HL-60 (cell line): ENCODE results near the gene USP24.
A peak's percentile ranks its signal among the peaks of the same experiment; 100 is the strongest.

Experiments
- DNase-seq, 2 experiments: peaks; one replicate each; pipeline ENCODE4 v3.0.0-alpha.2; 2010 to 2020; ENCODE audit warnings: low read depth in 1 of 2, low spot score in 1 of 2
- H3K27ac ChIP-seq: fragments of 250-450 bp; sonication (Bioruptor Pico); replicated peaks from 2 replicates; pipeline ENCODE4 v1.5.1; 2020; ENCODE audit warnings: mild to moderate bottlenecking, moderate library complexity
- H3K27me3 ChIP-seq: fragments of 250-450 bp; sonication (Bioruptor Pico); 2 replicates; pipeline ENCODE4 v1.5.1; 2021; ENCODE audit warnings: mild to moderate bottlenecking, moderate library complexity; ENCODE audit not compliant: insufficient read depth, poor library complexity, severe bottlenecking
- H3K4me3 ChIP-seq: replicated peaks from 2 replicates; pipeline ENCODE4 v1.5.1; 2011; ENCODE audit warnings: mild to moderate bottlenecking, control low read depth, low read length; ENCODE audit not compliant: insufficient read depth
- CTCF ChIP-seq: IDR thresholded peaks from one replicate; pipeline ENCODE4 v1.5.1; 2011; ENCODE audit warnings: low read length, control low read depth, inconsistent platforms; ENCODE audit not compliant: insufficient read depth
- GABPA ChIP-seq: IDR thresholded peaks from 2 replicates; pipeline ENCODE4 v1.6.1; 2012; ENCODE audit warnings: low read depth
- POLR2AphosphoS5 ChIP-seq: IDR thresholded peaks from 2 replicates; pipeline ENCODE4 v1.6.1; 2012; ENCODE audit warnings: low read depth
- REST ChIP-seq: IDR thresholded peaks from 2 replicates; pipeline ENCODE4 v1.6.1; 2012; ENCODE audit warnings: low read depth; ENCODE audit not compliant: insufficient replicate concordance
- SPI1 ChIP-seq: IDR thresholded peaks from 2 replicates; pipeline ENCODE4 v1.6.1; 2012; ENCODE audit warnings: low read depth, mild to moderate bottlenecking, borderline replicate concordance

USP24 gene

GRCh38 chr1:55217226-55217986 is 2.2 kb upstream of the USP24 start:
- peak; percentile 81 to 89 for DNase-seq
- H3K27me3 ChIP-seq, result no peaks in the 10 kb centered on the region
- TF ChIP-seq REST, result no peak
- TF ChIP-seq POLR2AphosphoS5, result no peak
- TF ChIP-seq SPI1, result peak; percentile 89
- H3K27ac ChIP-seq, result peak overlapping the region; percentile 11
- H3K4me3 ChIP-seq, result no peak overlapping the region

GRCh38 chr1:55216096-55216495 is 932 bp upstream of the USP24 start:
- no peak for DNase-seq
- Histone ChIP-seq H3K4me3 (peak overlapping the region; percentile 89), H3K27me3 (no peaks in the 10 kb centered on the region), H3K27ac (peak overlapping the region; percentile 89)
- TF ChIP-seq POLR2AphosphoS5, result no peak
- no peak for TF ChIP-seq REST
- no peak for TF ChIP-seq SPI1
- TF ChIP-seq GABPA, result no peak
- TF ChIP-seq CTCF, result no peak

- Histone ChIP-seq H3K27ac (peak overlapping the region; percentile 80), H3K27me3 (no peaks in the 10 kb centered on the region), H3K4me3 (peak overlapping the region; percentile 89)
- DNase-seq, result peak in 1 of 2 experiments; percentile 24
- no peak for TF ChIP-seq SPI1
- TF ChIP-seq GABPA, result no peak
- no peak for TF ChIP-seq REST
- no peak for TF ChIP-seq POLR2AphosphoS5
- TF ChIP-seq CTCF, result no peak
These were observed 300 bp downstream of the USP24 start for GRCh38 chr1:55214934-55215193.
